Amygdala (tissue), 56 donors: ENCODE measurements around the gene CCDC88C.

ENCODE experiments used
- DNase-seq, 56 donors: peaks; one replicate each; lab custom pipeline; 2025; lab: John Stamatoyannopoulos, UW

The CCDC88C gene

DNA sequence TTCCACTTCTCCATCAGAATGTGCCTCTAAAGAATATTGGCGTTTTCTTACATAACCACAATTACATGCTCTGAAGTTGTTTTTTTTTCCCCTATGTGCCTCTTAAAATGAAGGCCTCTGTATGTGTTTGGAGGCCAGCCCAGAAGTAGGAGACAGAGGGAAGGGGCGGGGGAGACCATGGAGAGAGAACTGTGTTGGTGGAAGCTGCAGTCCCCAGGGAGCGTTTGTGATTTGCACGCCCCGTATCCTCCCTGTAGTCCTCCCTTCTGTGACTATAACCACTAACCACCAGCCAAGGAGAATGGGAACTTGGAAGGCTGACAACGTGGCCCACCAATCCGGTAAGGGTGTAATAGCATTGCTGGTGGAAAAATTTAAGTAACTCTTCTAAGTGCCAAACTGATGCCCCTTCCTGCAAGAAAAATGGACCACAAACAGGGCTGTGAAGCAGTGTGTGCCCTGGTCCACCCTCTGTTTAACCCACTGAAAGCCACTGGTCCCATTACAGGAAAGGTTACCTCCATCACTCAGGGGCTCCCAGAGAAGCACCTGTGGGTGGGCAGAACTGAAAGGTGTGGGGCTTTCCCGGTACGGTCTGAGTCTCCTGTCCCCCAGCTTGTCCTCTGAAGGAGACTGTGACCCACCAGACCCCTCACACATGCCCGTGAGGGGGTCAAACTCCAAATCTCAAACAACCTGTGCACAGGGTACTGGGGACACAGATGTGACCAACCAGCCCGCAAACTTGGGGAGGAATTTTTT lies 36.8 kb downstream of the CCDC88C start:
- peak in 9 of 56 donors; percentile 17 to 65 (median 35) for DNase-seq

DNA sequence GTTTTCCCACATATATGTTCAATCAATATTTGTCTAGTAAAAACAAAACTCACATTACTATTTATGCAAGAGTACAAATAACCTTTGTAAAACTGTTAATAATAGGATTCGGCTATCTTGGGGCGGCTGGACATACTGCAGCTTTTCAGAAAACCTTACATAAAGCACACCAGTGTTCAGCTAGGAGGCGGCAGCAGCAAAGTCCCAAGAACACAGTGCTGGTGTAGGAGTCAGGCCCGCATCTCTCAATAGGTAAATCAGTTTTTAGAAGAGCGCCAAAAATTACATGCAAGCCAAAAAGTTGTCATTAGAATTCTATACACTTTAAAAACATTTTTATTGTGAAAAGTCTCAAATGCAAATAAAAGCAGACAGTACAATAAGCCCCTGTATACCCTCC lies 37.5 kb downstream of the CCDC88C start:
- peak in 2 of 56 donors; percentile 7 to 10 for DNase-seq

DNA sequence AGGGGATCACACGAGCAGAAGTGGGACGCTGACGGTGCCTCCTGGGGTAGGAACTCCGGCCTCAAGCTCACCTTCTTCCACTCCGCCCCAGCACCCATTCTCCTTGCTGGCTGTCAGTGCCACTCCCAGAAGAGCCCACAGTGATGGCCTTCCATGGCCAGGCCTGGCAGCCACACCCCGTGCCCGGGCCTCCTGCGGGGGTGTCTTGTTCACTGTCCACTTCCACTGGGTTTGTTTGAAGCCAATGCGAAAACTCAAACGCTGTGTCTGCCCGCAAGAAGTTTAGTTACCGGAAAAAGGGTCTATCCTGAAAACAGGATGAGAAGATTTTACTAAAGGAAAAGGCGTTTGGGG lies 38.1 kb downstream of the CCDC88C start:
- no peak for DNase-seq

DNA sequence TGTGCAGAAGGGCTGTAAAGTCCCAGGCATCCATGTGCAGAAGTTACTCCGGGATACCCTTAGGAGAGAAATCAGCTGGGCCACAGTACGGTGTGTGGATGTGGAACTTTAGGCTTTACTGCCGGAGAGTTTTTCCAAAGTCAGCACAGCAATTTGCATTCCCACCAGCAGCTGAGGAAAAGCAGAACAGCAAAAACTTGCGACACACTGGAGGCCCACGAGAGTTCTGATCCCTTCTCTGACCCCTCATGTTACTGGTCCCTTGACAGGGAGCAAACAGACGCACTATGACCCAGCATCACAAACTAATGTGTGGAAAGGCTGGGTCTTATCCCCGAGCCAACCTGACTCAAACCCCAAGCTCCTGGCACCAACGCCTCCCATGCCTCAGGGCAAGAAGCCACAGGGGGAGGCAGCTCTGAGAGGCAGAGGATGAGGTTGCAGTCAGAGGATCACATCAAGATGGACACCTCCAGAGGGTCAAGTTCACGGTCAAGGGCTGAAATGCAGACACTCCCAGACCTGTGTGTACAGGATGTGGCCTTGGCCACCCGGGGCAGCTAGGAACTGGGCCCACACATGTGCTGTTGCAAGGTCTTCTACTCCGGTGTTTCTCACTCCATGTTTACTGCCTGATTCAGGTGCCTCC lies 38.6 kb downstream of the CCDC88C start:
- DNase-seq: no peak

- no peak for DNase-seq
Observed at GRCh38 chr14:91377700-91378652, 39.6 kb downstream of the CCDC88C start.

GRCh38 chr14:91376547-91377477 lies 40.8 kb downstream of the CCDC88C start:
- no peak for DNase-seq

DNA sequence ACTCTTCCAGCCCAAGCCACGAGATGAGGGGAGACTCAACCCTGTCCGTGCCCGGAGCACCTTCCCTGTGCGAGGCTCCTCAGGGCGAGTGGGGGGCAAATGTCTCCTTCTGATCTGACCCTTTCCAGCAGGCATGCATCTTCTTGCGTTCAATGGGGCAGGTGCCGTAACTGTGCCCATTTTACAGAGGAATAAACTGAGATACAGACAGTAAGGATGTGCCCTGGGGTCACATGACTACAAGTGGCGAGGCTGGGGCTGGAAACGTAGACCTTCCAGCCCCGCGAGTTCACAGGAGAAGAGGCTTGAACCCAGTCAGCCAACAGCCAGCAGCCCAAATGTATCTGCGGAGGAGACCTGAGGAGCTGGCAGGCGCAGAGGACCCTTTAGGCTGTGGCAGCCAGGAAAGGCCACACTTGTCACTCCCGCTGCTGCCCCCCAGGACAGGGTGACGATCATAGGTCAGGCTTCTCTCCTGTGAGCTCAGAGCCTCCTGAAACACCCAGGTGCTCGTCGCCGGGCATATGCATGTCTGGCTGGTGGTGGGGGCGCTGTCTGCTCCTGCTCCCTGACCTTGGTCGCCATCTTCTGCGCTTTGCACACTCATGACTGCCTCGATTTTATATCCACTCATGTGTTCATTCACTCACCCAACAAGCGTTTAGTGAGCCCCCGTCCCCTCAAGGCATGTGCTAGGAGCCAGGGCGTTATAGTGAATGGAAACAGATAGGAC lies 41.7 kb downstream of the CCDC88C start:
- no peak for DNase-seq

DNA sequence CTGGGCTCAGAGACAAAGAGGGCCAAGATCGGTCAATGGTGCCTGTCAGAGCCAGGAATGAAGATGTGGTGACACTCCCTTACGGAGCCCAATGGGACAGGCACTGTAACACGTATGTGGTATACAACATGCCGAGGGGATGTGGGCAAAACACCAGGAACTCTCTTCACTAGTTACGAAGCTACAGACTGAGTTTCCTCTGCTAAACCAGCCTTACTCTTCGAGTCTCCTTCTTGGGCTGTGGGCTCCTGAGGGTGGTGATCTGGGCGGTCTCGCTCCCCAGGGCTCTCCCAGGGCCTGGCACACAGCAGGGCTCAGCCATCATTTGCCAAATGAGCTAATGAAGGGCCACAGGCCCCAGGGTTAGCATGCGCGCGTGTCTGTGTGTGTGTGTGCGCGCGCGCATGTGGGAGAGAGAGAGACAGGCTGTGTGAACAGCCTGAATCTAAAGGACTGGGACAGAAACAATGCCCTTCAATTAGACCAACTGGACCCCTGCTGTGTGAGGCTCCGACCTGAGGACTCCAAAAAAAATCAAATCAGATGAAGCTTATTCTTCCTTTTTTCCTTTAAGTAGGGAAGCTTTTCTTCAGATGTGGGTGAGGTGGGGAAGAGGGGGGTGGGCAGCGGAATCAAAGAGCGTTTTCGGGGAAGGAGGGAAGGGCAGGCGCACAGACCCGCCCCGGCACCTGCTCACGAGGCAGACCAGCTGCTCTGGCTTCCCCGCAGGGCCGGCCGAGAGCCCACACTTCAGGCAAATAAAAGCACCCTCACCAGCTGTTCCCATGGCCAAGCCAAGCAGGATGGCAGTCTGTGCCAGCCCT lies 42.5 kb downstream of the CCDC88C start:
- DNase-seq: peak in 10 of 56 donors; percentile 17 to 54 (median 36)

GRCh38 chr14:91374287-91374878 lies 43.2 kb downstream of the CCDC88C start:
- DNase-seq: no peak

DNA sequence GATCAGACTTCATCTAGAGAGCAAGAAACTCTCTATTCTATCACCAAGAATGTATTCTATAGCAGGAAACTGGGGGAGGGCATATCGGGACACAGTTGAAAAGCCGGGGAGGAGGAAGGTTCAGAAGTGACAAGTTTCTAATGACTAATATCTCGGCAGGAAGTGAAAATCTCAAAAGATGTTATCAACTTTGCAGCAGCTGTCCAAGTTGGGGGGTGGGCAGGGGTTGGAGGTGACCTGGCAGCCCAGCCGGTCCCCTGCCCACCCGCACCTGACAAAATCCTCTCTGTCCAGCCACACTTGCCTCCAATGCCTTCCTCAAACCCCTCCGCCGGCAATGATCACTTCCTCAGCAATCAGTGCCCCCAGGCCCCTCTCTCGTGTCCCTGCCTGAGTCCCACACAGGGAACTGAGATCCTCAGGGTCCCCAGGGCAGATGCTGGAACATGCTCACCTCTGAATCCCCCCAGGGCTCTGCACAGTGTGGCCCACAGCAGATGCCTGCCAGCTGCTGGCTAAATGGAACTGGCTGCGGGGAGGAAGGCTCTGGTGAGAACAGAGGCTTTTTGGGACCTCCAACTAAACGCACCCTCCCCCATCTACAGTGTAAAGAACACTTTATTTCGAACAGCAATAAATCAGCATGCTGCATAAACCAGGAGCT lies 43.9 kb downstream of the CCDC88C start:
- no peak for DNase-seq

DNA sequence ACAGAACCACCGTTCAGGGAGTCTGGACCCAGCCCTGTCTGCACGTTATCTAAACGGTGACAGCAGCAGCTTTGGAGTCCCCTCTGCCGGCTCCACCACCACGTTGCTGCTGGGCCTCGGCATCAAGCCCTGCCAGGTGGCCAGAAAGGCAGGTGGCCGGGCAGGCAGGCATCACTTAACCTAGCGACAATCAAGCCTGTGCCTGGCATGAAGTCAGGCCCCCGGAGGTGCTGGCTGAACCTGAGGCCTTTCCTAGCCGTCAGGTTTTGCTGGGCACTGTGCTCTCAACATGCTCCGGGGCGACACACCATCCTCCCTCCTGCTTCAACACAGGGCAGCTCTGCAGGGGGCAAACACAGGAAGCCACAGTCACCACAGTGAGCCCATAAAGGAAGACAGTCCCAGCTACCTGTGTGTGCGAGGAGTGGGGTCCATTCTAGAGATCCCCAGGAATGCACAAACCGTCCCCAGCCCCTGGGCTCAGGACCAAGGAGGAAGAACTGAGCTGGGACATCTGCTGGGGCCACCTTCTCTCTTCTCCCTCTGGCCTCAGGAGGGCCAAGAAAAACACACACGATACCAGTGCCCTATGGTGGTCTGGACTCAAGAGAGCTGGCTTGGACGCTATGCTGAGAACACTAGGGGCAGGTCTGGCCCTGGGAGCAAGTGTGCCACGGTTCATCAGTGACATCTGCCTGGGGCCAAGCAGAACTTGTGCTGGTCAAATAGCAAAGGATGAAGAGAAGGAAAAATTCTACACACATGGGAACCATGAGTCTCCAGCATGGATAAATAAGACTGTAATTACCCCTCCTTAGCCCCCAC lies 44.7 kb downstream of the CCDC88C start:
- DNase-seq: no peak

DNA sequence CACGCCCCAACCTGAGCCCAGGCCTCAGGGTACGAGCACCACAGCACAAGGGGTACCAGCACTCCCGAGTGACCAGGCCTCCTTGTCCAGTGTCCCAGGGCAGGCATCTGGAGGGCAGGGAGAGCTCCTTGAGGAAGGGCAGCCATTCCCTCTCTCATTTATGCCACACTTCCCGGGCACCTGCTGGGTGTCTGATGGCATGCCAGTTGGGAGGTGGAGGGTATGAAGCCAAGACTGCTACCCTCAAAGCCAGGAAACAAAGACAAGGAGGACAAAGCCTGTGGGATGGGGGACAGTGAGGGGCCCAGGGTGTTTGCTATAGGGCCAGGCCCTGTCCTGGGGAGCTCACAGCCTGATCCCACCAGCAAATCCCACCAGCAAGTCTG lies 45.6 kb downstream of the CCDC88C start:
- DNase-seq: no peak

DNA sequence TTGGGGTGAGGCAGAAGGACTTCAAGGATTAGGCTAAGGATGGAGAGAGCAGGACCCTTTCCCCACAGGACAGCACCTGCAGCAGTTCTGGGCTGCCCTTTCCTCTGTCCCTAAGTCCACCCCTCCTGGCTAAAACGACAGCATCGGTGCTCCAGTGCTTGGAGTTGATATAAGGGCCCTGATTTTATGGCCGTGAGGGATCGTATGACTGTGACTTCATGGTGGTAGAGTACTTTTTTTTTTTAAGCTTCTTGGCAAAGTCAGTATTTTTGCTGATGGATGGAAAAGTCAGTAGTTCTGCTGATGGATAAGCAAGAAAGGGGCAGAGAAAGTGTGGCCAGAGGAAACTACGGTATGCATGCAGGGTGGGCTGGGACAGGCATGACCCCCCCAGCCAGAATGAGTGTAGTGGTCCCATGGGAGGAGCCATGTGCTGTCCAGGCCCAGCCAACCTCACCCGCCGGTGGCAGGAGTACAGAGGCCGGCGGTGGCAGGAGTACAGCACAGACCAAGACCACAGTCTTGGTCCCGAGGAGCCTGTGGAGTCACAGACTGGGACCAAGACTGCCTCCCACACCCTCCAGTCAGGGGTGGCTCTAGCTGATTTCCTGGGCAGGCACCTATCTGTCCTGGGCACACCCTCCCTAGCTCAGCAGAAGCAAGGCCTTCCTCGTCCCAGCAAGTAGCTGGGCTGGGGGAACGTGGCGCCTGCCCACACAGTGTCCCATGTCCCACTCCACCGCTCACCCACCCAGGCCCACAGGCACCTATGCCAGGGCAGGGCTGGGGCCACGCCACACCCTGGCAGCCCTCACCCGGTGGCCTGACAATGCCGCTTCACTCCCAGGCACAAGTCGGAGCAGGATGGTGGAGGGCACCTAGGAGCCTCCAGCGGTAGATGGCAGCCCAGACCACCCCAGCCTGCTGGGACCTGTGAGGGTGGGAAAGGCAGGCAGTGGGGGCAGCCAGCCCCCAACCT lies 46.3 kb downstream of the CCDC88C start:
- no peak for DNase-seq

DNA sequence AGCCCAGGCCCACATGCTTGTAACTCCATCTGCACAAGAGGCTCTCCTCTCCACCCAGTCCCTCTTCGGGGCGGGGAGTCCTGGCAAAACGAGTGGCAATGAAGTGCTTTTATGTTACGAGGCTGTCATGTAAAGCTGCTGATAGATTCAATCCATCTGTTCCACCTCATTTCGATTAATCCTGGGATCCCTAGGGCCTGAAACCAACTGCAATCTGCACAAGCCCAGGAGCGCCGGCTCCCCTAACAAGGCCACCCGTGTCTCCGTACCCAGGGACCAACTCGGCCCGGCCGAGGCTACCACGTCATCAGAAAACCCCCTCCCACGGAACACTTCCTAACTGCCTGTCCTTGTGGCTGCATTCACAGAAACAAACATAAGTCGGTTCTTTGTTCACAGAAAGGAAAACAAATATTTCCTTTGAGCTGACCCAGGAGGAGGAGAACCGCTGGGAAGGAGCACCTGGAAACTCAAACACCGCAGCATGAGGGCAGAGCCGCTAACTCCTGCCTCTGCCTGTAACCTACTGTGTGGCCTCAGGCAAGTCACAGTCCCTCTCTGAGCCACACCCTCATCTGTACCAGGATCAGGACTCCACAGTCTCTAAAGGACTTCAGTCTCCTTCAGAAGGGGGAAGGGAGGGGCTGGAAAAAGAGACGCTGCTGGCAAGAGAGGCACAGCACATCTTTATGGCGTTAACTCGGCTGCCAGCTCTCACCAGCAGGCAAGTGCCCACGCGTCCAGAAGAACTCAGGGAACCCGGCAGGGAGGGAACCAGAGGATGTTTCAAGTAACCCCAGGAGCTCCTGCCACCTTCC lies 47.8 kb downstream of the CCDC88C start:
- peak in 12 of 56 donors; percentile 12 to 47 (median 30) for DNase-seq
